Liver (tissue), 9 donors: ENCODE data around the gene ARHGEF19. TPM values are rescaled to one million over a fixed set of nuclear protein-coding genes. Genes with fewer than 3 reads are reported as not detected.

ENCODE experiments used
- DNase-seq: peaks from one replicate; pipeline ENCODE4 v3.0.0-alpha.2; 2017; ENCODE audit warnings: low spot score
- H3K27ac ChIP-seq, 2 donors: one replicate each; pipeline ENCODE4 v1.7.0; 2013; ENCODE audit warnings: inconsistent platforms in 2 of 2, low read length in 2 of 2, control low read depth in 1 of 2, low read depth in 1 of 2, mild to moderate bottlenecking in 1 of 2
- H3K27me3 ChIP-seq, 4 donors: one replicate each; pipeline versions ENCODE4 v1.6.1 to v1.7.0; 2013; ENCODE audit warnings: low read length in 3 of 4, inconsistent platforms in 1 of 4, mild to moderate bottlenecking in 1 of 4, moderate library complexity in 1 of 4; ENCODE audit not compliant: control insufficient read depth in 4 of 4, insufficient read depth in 4 of 4
- H3K36me3 ChIP-seq, 4 donors: one replicate each; pipeline versions ENCODE4 v1.6.1 to v1.7.0; 2013; ENCODE audit warnings: low read length in 3 of 4, mild to moderate bottlenecking in 3 of 4, low read depth in 1 of 4, moderate library complexity in 1 of 4; ENCODE audit not compliant: control insufficient read depth in 4 of 4, insufficient read depth in 3 of 4
- H3K4me1 ChIP-seq, 4 donors: one replicate each; pipeline versions ENCODE4 v1.6.1 to v1.7.0; 2013; ENCODE audit warnings: low read length in 3 of 4, mild to moderate bottlenecking in 3 of 4, moderate library complexity in 1 of 4; ENCODE audit not compliant: control insufficient read depth in 4 of 4, insufficient read depth in 4 of 4
- H3K4me3 ChIP-seq, 3 donors: one replicate each; pipeline versions ENCODE4 v1.6.1 to v1.7.0; 2013; ENCODE audit warnings: low read length in 3 of 3, control low read depth in 1 of 3, low read depth in 1 of 3, mild to moderate bottlenecking in 1 of 3
- H3K9ac ChIP-seq, 2 donors: one replicate each; pipeline ENCODE4 v1.7.0; 2013; ENCODE audit warnings: low read length in 2 of 2, mild to moderate bottlenecking in 2 of 2, moderate library complexity in 2 of 2, control low read depth in 1 of 2, low read depth in 1 of 2
- H3K9me3 ChIP-seq, 4 donors: one replicate each; pipeline versions ENCODE4 v1.6.1 to v1.7.0; 2013; ENCODE audit warnings: low read length in 3 of 4; ENCODE audit not compliant: control insufficient read depth in 4 of 4
- FOXA1 ChIP-seq: IDR thresholded peaks from 2 replicates; pipeline ENCODE4 v1.6.1; 2016; ENCODE audit warnings: antibody characterized with exemption
- GABPA ChIP-seq, 2 donors: IDR thresholded peaks in 1 of 2; conservative IDR thresholded peaks in 1 of 2; 2 replicates each; pipeline ENCODE4 v1.6.1; 2016; ENCODE audit warnings: antibody characterized with exemption in 2 of 2, mild to moderate bottlenecking in 1 of 2, moderate library complexity in 1 of 2
- HNF4G ChIP-seq: IDR thresholded peaks from 2 replicates; pipeline ENCODE4 v1.6.1; 2016; ENCODE audit warnings: antibody characterized with exemption
- JUND ChIP-seq, 2 donors: IDR thresholded peaks; 2 replicates each; pipeline ENCODE4 v1.6.1; 2016; ENCODE audit warnings: antibody characterized with exemption in 2 of 2
- MAX ChIP-seq: IDR thresholded peaks from 2 replicates; pipeline ENCODE4 v1.6.1; 2016; ENCODE audit warnings: antibody characterized with exemption
- NR2F2 ChIP-seq: IDR thresholded peaks from 2 replicates; pipeline ENCODE4 v1.6.1; 2016; ENCODE audit warnings: antibody characterized with exemption
- RAD21 ChIP-seq, 2 donors: IDR thresholded peaks; 2 replicates each; pipeline ENCODE4 v1.6.1; 2016; ENCODE audit warnings: antibody characterized with exemption in 2 of 2, mild to moderate bottlenecking in 2 of 2
- REST ChIP-seq: IDR thresholded peaks from 2 replicates; pipeline ENCODE4 v1.6.1; 2016; ENCODE audit warnings: antibody characterized with exemption, mild to moderate bottlenecking
- SP1 ChIP-seq: IDR thresholded peaks from 2 replicates; pipeline ENCODE4 v1.6.1; 2018; ENCODE audit warnings: antibody characterized with exemption, mild to moderate bottlenecking
- YY1 ChIP-seq: IDR thresholded peaks from 2 replicates; pipeline ENCODE4 v1.6.1; 2016; ENCODE audit warnings: antibody characterized with exemption, mild to moderate bottlenecking
- WGBS: extraction: QIAGEN DNeasy Blood & Tissue Kit; methylation state at CpG from one replicate; pipeline ENCODE4 v1.1.7; 2013; 5-methylcytosine and 5-hydroxymethylcytosine counted together
- polyA plus RNA-seq, 2 donors: library from polyadenylated mRNA; stranded (reverse) in 1 of 2; unstranded in 1 of 2; fragments of 200-250 nt in 1 of 2; fragments of >200 nt in 1 of 2; fragmentation: Nextera tagmentation in 1 of 2; extraction: Ambion mirVana in 1 of 2; gene quantifications; one replicate each; pipeline versions ENCODE4 v1.2.1 to v1.2.3, GENCODE V29; 2013 to 2015
- total RNA-seq, 2 donors: library from RNA; depleted of rRNA; stranded (reverse); fragments of >200 nt; gene quantifications; one replicate each; pipeline ENCODE4 v1.2.3, GENCODE V29; 2014
- TF ChIP-seq, protein P1 (sequence below): IDR thresholded peaks from 2 replicates; pipeline ENCODE4 v1.6.1; 2016; ENCODE audit warnings: antibody characterized with exemption
- donor health status: healthy.
- donor health status: healthy.
- donor health status: healthy.
- donor health status: healthy.
- donor health status: healthy.

Gene ARHGEF19
- total and polyA plus RNA-seq, 4 donors: 0.79 to 3.2 (median 2.5) TPM

GRCh38 chr1:16208270-16208987, 4.0 kb downstream of the ARHGEF19 start:
- H3K9ac ChIP-seq: no peak overlapping the region
- 90% methylated on average over 13 of the region's 13 CpGs for WGBS
- TF ChIP-seq, protein P1, sequence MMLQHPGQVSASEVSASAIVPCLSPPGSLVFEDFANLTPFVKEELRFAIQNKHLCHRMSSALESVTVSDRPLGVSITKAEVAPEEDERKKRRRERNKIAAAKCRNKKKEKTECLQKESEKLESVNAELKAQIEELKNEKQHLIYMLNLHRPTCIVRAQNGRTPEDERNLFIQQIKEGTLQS: no peak
- TF ChIP-seq JUND (IDR thresholded peaks at IDR 0.05): no peak
- no peak for TF ChIP-seq MAX
- TF ChIP-seq NR2F2: no peak
- no peak for DNase-seq
- no peaks in the 10 kb centered on the region for H3K36me3 ChIP-seq
- peaks cover 0 to 7% (median under 1%) of the 10 kb centered on the region in 4 donors for H3K4me1 ChIP-seq
- H3K27ac ChIP-seq: no peak overlapping the region
- H3K9me3 ChIP-seq: no peaks in the 10 kb centered on the region
- no peak overlapping the region for H3K4me3 ChIP-seq
- no peaks in the 10 kb centered on the region for H3K27me3 ChIP-seq

GRCh38 chr1:16207318-16208269, 4.9 kb downstream of the ARHGEF19 start:
- TF ChIP-seq MAX: no peak
- no peak for TF ChIP-seq FOXA1
- peak overlapping the region in 1 of 2 donors; percentile 42 for H3K9ac ChIP-seq
- no peak for DNase-seq
- no peaks in the 10 kb centered on the region for H3K27me3 ChIP-seq
- H3K27ac ChIP-seq: peak overlapping the region; percentile 87 to 89
- peak overlapping the region in 1 of 3 donors; percentile 57 for H3K4me3 ChIP-seq
- WGBS: 79% methylated on average over 51 of the region's 51 CpGs
- H3K9me3 ChIP-seq: no peaks in the 10 kb centered on the region
- no peaks in the 10 kb centered on the region for H3K36me3 ChIP-seq
- H3K4me1 ChIP-seq: peaks cover 0 to 7% (median under 1%) of the 10 kb centered on the region in 4 donors

DNA sequence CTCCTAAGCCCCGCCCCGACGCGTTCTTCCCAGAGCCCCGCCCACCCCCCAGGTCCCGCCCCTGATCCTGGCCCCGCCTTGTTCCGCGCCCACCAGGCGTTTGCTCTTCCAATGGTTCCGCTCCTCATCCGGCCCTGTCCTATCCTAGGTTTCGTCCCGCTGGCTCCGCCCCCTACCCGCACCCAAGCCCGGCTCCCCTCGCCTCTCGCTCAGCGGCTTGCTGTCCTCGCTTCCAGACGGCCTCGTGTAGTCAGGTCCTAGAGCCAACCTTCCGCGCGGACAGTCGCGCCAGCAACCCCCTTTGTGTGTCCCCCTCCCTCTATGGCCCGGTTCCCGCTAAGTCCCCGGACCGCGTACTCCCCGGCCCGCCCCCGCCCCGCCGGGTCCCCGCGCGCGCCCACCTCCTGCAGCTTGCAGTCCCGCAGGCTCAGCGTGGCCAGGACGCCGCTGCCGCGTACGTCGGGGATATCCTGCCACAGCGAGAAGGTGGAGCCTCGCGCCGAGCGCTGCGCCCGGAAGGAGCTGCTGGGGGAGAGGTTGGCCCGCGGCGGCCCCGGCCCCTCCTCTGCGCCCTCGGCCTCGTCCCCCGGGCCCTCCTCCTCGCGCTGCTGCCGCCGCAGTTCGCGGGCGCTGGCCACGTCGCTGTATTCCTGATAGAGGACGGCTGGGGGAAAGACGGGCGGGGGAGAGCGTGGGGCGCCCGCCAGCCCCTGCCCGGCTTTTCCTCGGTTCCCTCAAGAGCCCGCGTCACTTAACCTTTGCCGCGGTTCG, 5.7 kb downstream of the ARHGEF19 start:
- H3K4me3 ChIP-seq: peak overlapping the region in 2 of 3 donors; percentile 32 to 57
- TF ChIP-seq RAD21 (IDR thresholded peaks at IDR 0.05) (peak in 1 of 2 donors; percentile 14), GABPA (IDR thresholded peaks at IDR 0.05 in 1 of 2, conservative IDR thresholded peaks at IDR 0.05 in 1 of 2) (peak in 1 of 2 donors; percentile 7), HNF4G (no peak), SP1 (peak; percentile 50), REST (peak; percentile 54), FOXA1 (no peak), YY1 (peak; percentile 62)
- no peaks in the 10 kb centered on the region for H3K27me3 ChIP-seq
- DNase-seq: peak; percentile 95
- H3K27ac ChIP-seq: peak overlapping the region; percentile 87 to 89
- no peaks in the 10 kb centered on the region for H3K36me3 ChIP-seq
- WGBS: 4% methylated on average over 87 of the region's 87 CpGs
- peaks cover 0 to 7% (median under 1%) of the 10 kb centered on the region in 4 donors for H3K4me1 ChIP-seq
- peak overlapping the region in 1 of 2 donors; percentile 42 for H3K9ac ChIP-seq
- H3K9me3 ChIP-seq: no peaks in the 10 kb centered on the region
